Loucy (cell line): ENCODE data around the gene FANCE.

ENCODE experiments used
- H2AFZ ChIP-seq: fragments of 200-600 bp; sonication (generic); 2 replicates; pipeline ENCODE4 v1.6.0; 2016; ENCODE audit warnings: antibody characterized with exemption, mild to moderate bottlenecking, low read length, moderate library complexity
- H3F3A ChIP-seq: fragments of 200-600 bp; 2 replicates; pipeline ENCODE4 v1.6.0; 2016; ENCODE audit warnings: antibody characterized with exemption, low read depth, mild to moderate bottlenecking
- H3K27me3 ChIP-seq: fragments of 200-600 bp; sonication (generic); 2 replicates; pipeline ENCODE4 v1.6.1; 2014; ENCODE audit warnings: low read length, mild to moderate bottlenecking; ENCODE audit not compliant: insufficient read depth, poor library complexity, severe bottlenecking
- H3K36me3 ChIP-seq: fragments of 200-600 bp; sonication (generic); 2 replicates; pipeline ENCODE4 v1.6.1; 2016; ENCODE audit warnings: low read length; ENCODE audit not compliant: insufficient read depth
- H3K4me1 ChIP-seq: fragments of 200-600 bp; sonication (generic); 2 replicates; pipeline ENCODE4 v1.5.1; 2014; ENCODE audit warnings: low read length, mild to moderate bottlenecking; ENCODE audit not compliant: insufficient read depth, poor library complexity, severe bottlenecking
- H3K4me2 ChIP-seq: fragments of 200-600 bp; sonication (generic); 2 replicates; pipeline ENCODE4 v1.6.0; 2014; ENCODE audit warnings: antibody characterized with exemption, low read length, low read depth, mild to moderate bottlenecking; ENCODE audit not compliant: poor library complexity, severe bottlenecking
- H3K4me3 ChIP-seq: fragments of 200-600 bp; sonication (generic); 2 replicates; pipeline ENCODE4 v1.5.1; 2014; ENCODE audit warnings: low read length, mild to moderate bottlenecking, mixed read lengths; ENCODE audit not compliant: poor library complexity, severe bottlenecking
- H3K79me2 ChIP-seq: fragments of 200-600 bp; sonication (generic); 2 replicates; pipeline ENCODE4 v1.6.1; 2014; ENCODE audit warnings: low read length; ENCODE audit not compliant: insufficient read depth
- H3K9ac ChIP-seq: fragments of 200-600 bp; sonication (generic); 2 replicates; pipeline ENCODE4 v1.6.0; 2014; ENCODE audit warnings: mild to moderate bottlenecking, low read depth, low read length, moderate library complexity; ENCODE audit not compliant: poor library complexity, severe bottlenecking
- H3K9me2 ChIP-seq: fragments of 200-600 bp; sonication (generic); replicated peaks from 2 replicates; pipeline ENCODE4 v1.6.1; 2016; ENCODE audit warnings: low read depth, low read length, mixed read lengths
- H3K9me3 ChIP-seq: fragments of 200-600 bp; sonication (generic); 2 replicates; pipeline ENCODE4 v1.6.1; 2014; ENCODE audit warnings: mild to moderate bottlenecking, antibody characterized with exemption, low read length, low read depth; ENCODE audit not compliant: insufficient read depth
- H4K20me1 ChIP-seq: fragments of 200-600 bp; sonication (generic); 2 replicates; pipeline ENCODE4 v1.6.0; 2014; ENCODE audit warnings: antibody characterized with exemption, low read length, mild to moderate bottlenecking; ENCODE audit not compliant: insufficient read depth, poor library complexity, severe bottlenecking
- EZH2phosphoT487 ChIP-seq: fragments of 200-600 bp; IDR thresholded peaks from 2 replicates; pipeline ENCODE4 v1.6.1; 2018; ENCODE audit warnings: antibody characterized with exemption, mild to moderate bottlenecking, moderate library complexity, borderline replicate concordance
- TF ChIP-seq, protein P1 (sequence below): fragments of 200-600 bp; sonication (generic); conservative IDR thresholded peaks from 2 replicates; pipeline ENCODE4 v1.5.1; 2014; ENCODE audit warnings: mild to moderate bottlenecking, antibody characterized with exemption, low read length

The FANCE gene

GRCh38 chr6:35427435-35427834 lies 24.7 kb upstream of the FANCE start:
- Histone ChIP-seq H4K20me1 (no peaks in the 10 kb centered on the region), H3K27me3 (no peaks in the 10 kb centered on the region), H3K4me3 (no peak overlapping the region), H3K9me3 (peaks cover 4% of the 10 kb centered on the region; the same call in 1 of the 2 replicates), H2AFZ (no peak overlapping the region), H3K4me1 (no peaks in the 10 kb centered on the region), H3K9ac (no peak overlapping the region), H3K9me2 (no peaks in the 10 kb centered on the region), H3K36me3 (no peaks in the 10 kb centered on the region), H3F3A (no peaks in the 10 kb centered on the region), H3K4me2 (no peak overlapping the region), H3K79me2 (no peaks in the 10 kb centered on the region)
- TF ChIP-seq, protein P1, sequence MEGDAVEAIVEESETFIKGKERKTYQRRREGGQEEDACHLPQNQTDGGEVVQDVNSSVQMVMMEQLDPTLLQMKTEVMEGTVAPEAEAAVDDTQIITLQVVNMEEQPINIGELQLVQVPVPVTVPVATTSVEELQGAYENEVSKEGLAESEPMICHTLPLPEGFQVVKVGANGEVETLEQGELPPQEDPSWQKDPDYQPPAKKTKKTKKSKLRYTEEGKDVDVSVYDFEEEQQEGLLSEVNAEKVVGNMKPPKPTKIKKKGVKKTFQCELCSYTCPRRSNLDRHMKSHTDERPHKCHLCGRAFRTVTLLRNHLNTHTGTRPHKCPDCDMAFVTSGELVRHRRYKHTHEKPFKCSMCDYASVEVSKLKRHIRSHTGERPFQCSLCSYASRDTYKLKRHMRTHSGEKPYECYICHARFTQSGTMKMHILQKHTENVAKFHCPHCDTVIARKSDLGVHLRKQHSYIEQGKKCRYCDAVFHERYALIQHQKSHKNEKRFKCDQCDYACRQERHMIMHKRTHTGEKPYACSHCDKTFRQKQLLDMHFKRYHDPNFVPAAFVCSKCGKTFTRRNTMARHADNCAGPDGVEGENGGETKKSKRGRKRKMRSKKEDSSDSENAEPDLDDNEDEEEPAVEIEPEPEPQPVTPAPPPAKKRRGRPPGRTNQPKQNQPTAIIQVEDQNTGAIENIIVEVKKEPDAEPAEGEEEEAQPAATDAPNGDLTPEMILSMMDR, result no peak
- no peak for TF ChIP-seq EZH2phosphoT487

DNA sequence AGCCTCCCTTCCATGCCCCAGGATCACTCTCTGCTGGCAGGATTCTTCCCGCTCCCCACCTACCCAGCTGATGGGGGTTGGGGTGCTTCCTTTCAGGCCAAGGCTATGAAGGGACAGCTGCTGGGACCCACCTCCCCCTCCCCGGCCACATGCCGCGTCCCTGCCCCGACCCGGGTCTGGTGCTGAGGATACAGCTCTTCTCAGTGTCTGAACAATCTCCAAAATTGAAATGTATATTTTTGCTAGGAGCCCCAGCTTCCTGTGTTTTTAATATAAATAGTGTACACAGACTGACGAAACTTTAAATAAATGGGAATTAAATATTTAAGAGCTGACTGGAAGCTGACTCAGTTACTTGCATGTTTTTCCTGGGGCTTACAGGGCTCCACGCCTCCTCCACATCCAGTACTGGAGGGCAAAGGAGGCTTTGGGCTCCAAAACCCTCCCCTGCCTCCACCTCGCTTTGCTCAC lies 24.3 kb upstream of the FANCE start:
- H3K4me2 ChIP-seq, result no peak overlapping the region
- no peaks in the 10 kb centered on the region for H3K4me1 ChIP-seq
- no peaks in the 10 kb centered on the region for H3K27me3 ChIP-seq
- H3K36me3 ChIP-seq, result no peaks in the 10 kb centered on the region
- H3F3A ChIP-seq, result no peaks in the 10 kb centered on the region
- no peak overlapping the region for H2AFZ ChIP-seq
- no peaks in the 10 kb centered on the region for H3K79me2 ChIP-seq
- TF ChIP-seq, protein P1, result no peak
- no peak for TF ChIP-seq EZH2phosphoT487
- H3K9me3 ChIP-seq, result peaks cover 4% of the 10 kb centered on the region; the same call in 1 of the 2 replicates
- H3K9me2 ChIP-seq, result no peaks in the 10 kb centered on the region
- no peak overlapping the region for H3K4me3 ChIP-seq
- no peak overlapping the region for H3K9ac ChIP-seq
- H4K20me1 ChIP-seq, result no peaks in the 10 kb centered on the region

DNA sequence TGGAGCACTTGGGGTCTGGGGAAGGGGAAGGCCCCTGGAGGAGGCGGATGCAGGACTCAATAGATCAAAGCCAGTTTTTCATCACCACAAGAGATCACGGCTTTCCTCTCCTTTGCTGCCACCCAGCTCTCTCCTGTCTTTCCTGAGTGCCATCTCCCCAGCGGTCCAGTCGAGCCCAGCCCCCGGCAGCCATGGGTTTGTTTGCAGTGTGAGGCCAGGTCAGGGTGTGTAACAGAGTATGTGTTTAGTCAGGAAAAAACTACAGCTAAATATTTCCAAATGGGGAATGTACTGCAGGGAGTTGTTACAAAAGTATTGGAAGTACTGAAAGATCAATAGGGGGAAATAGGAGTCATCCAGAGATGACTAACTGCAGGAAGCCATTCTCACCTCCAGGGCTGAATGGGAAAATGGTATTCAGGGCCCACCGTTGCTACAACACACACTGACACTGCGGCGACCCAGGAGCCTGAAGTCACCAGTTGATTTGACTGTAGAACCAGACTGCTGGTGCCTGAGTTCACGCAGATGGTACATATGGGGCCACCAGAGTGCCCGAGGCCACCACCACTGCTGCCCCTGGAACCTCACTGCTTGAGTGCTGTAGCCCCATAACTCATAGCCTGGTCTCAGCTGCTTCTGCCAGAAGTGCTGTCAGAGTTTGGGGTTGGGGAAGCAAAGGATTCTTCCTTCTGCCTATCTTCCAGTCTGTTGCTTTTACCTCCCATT lies 23.6 kb upstream of the FANCE start:
- Histone ChIP-seq H3K9me3 (peaks cover 4% of the 10 kb centered on the region; the same call in 1 of the 2 replicates), H3K4me1 (no peaks in the 10 kb centered on the region), H3K79me2 (no peaks in the 10 kb centered on the region), H3F3A (no peaks in the 10 kb centered on the region), H3K27me3 (no peaks in the 10 kb centered on the region), H3K9ac (no peak overlapping the region), H2AFZ (no peak overlapping the region), H3K4me3 (no peak overlapping the region), H3K36me3 (no peaks in the 10 kb centered on the region), H3K9me2 (no peaks in the 10 kb centered on the region), H3K4me2 (no peak overlapping the region), H4K20me1 (no peaks in the 10 kb centered on the region)
- TF ChIP-seq, protein P1, result no peak
- no peak for TF ChIP-seq EZH2phosphoT487
